ENCODE results near the gene TEAD1. TPM values are rescaled to one million over a fixed set of nuclear protein-coding genes. Genes with fewer than 3 reads are reported as not detected.
A peak's percentile ranks its signal among the peaks of the same experiment; 100 is the strongest.

The TEAD1 gene
- total RNA-seq, 2 experiments from 2014 or later = 0.11 TPM; not detected in 1

- no peaks in the 10 kb centered on the region for H3K4me1 ChIP-seq (ENCODE audit: insufficient read depth, low read length)
- Mint-ChIP-seq H3K4me3 (no peak overlapping the region), H3K27me3 (peaks cover 33% of the 10 kb centered on the region), H3K36me3 (ENCODE audit: low read depth) (no peaks in the 10 kb centered on the region), H3K4me1 (ENCODE audit: low read depth) (no peaks in the 10 kb centered on the region), H3K9me3 (no peaks in the 10 kb centered on the region), H3K27ac (no peak overlapping the region)
- TF ChIP-seq CTCF (IDR thresholded peaks at IDR 0.05) = no peak
- H3K27ac ChIP-seq (ENCODE audit: low read depth in 1 of 2, low read length in 2 of 2) = no peak overlapping the region
- H3K36me3 ChIP-seq (ENCODE audit: insufficient read depth, low read length) = no peaks in the 10 kb centered on the region
- H3K4me3 ChIP-seq (ENCODE audit: low read length) = no peak overlapping the region
- CTCF ChIA-PET = no interaction called here
- H3K27me3 ChIP-seq (ENCODE audit: control insufficient read depth in 1 of 2, insufficient read depth in 2 of 2, low read length in 2 of 2) = peaks cover 0 to 7% of the 10 kb centered on the region in 2 experiments
- intact Hi-C loops (cut with DNase I, micrococcal nuclease) = no loop called here
- POLR2A ChIA-PET = no interaction called here
- DNase-seq (peak in 3 of 14 experiments; percentile 1 to 14 (median 8)), ATAC-seq (ENCODE audit: poor library complexity) (no peak)
- no peaks in the 10 kb centered on the region for H3K9me3 ChIP-seq (ENCODE audit: control insufficient read depth in 1 of 2, insufficient read depth in 1 of 2, low read length in 2 of 2)
Measured at GRCh38 chr11:12914400-12914912, 240.2 kb downstream of the TEAD1 start.

DNA sequence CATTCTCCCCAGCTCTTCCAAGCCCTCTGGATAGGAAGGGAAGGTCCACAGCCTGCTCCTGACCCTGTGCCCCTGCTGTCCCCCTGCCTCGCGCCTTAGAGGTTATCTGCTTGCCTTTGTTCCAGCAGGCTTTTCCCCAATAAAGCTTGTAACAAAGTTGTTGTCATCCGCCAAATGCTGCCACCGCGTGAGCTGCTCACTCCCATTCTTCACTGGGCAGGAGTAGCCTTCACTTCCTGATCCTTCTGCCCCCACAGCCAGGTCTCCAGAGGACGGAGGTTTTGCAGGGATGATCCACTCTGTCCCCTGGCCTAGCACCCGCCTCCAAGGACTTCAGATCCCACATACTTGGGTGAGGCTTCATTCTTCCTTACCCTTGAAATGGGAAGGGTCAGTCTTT, 240.9 kb downstream of the TEAD1 start:
- peaks cover 33% of the 10 kb centered on the region for H3K27me3 Mint-ChIP-seq
- TF ChIP-seq CTCF (IDR thresholded peaks at IDR 0.05) = no peak
- H3K27me3 ChIP-seq (ENCODE audit: control insufficient read depth in 1 of 2, insufficient read depth in 2 of 2, low read length in 2 of 2) = peaks cover 0 to 8% of the 10 kb centered on the region in 2 experiments

DNA sequence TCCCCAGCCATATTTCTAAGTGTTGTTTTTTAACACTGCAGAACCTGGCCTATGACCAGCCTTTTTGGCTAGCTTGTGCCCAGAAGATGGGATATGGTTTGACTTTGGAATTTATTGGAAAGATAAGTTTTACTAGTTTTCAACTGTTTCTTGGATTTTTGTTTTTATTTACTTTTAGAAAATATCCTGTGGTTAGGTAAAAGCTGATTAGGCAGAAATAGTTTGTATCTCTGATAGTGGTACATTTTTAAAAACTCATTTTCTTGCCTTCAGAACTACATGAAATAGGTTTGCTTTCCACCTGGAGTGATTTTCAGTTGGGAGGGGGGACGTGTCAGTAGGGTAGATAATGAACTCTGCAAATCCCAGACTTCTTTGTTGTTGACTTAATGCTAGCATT, 243.6 kb downstream of the TEAD1 start:
- H3K27me3 ChIP-seq (ENCODE audit: control insufficient read depth in 1 of 2, insufficient read depth in 2 of 2, low read length in 2 of 2) = peaks cover 0 to 8% of the 10 kb centered on the region in 2 experiments
- H3K4me3 ChIP-seq (ENCODE audit: low read length) = no peak overlapping the region
- Mint-ChIP-seq H3K27me3 (peaks cover 29% of the 10 kb centered on the region), H3K4me3 (no peak overlapping the region), H3K9me3 (no peaks in the 10 kb centered on the region), H3K27ac (no peak overlapping the region), H3K4me1 (ENCODE audit: low read depth) (no peaks in the 10 kb centered on the region), H3K36me3 (ENCODE audit: low read depth) (no peaks in the 10 kb centered on the region)
- no peaks in the 10 kb centered on the region for H3K9me3 ChIP-seq (ENCODE audit: control insufficient read depth in 1 of 2, insufficient read depth in 1 of 2, low read length in 2 of 2)
- ChIA-PET POLR2A (no interaction called here), CTCF (no interaction called here)
- TF ChIP-seq CTCF (IDR thresholded peaks at IDR 0.05) = no peak
- intact Hi-C loops (cut with DNase I, micrococcal nuclease) = no loop called here
- H3K36me3 ChIP-seq (ENCODE audit: insufficient read depth, low read length) = no peaks in the 10 kb centered on the region
- no peak for ATAC-seq (ENCODE audit: poor library complexity)
- no peak for DNase-seq
- no peak overlapping the region for H3K27ac ChIP-seq (ENCODE audit: low read depth in 1 of 2, low read length in 2 of 2)
- H3K4me1 ChIP-seq (ENCODE audit: insufficient read depth, low read length) = no peaks in the 10 kb centered on the region

More for the DNA sequence above, 240.9 kb downstream of the TEAD1 start:
- Mint-ChIP-seq H3K9me3 (no peaks in the 10 kb centered on the region), H3K4me3 (no peak overlapping the region), H3K36me3 (ENCODE audit: low read depth) (no peaks in the 10 kb centered on the region), H3K27ac (no peak overlapping the region), H3K4me1 (ENCODE audit: low read depth) (no peaks in the 10 kb centered on the region)
- intact Hi-C loops (cut with DNase I, micrococcal nuclease) = no loop called here
- ATAC-seq (ENCODE audit: poor library complexity) = no peak
- Histone ChIP-seq H3K9me3 (ENCODE audit: control insufficient read depth in 1 of 2, insufficient read depth in 1 of 2, low read length in 2 of 2) (no peaks in the 10 kb centered on the region), H3K4me1 (ENCODE audit: insufficient read depth, low read length) (no peaks in the 10 kb centered on the region), H3K27ac (ENCODE audit: low read depth in 1 of 2, low read length in 2 of 2) (no peak overlapping the region), H3K36me3 (ENCODE audit: insufficient read depth, low read length) (no peaks in the 10 kb centered on the region), H3K4me3 (ENCODE audit: low read length) (no peak overlapping the region)
- CTCF ChIA-PET = no interaction called here
- no peak for DNase-seq
- POLR2A ChIA-PET = no interaction called here
